WTC11 (cell line): ENCODE measurements around the gene CARD14. TPM values are rescaled to one million over a fixed set of nuclear protein-coding genes. Genes with fewer than 3 reads are reported as not detected.

Experiments
- ATAC-seq: fragments of 200-7000 bp; cut with Tn5 transposase; 2 replicates; pipeline ENCODE4 v1.10.0; 2021; ENCODE audit warnings: mild to moderate bottlenecking, moderate library complexity
- CTCF ChIA-PET: fragments of 300-600 bp; sonication (Branson Sonifier 250); formaldehyde crosslinking; loops from one replicate; lab custom pipeline; 2021; ENCODE audit warnings: antibody characterized with exemption; lab: Charles Lee
- POLR2A ChIA-PET: fragments of 350-600 bp; sonication (Branson Sonifier 250); formaldehyde crosslinking; loops from one replicate; lab custom pipeline; 2021; ENCODE audit warnings: antibody characterized with exemption; lab: Charles Lee
- DNase-seq: peaks from one replicate; pipeline ENCODE4 v3.0.0; 2021; ENCODE audit warnings: low spot score
- H3K27ac Mint-ChIP-seq: 2 replicates; pipeline ENCODE4 v1.8.0; 2021; ENCODE audit warnings: mixed read lengths
- H3K27me3 Mint-ChIP-seq: 2 replicates; pipeline ENCODE4 v1.8.0; 2021; ENCODE audit warnings: low read depth, mild to moderate bottlenecking, moderate library complexity, mixed read lengths
- H3K36me3 Mint-ChIP-seq: 2 replicates; pipeline ENCODE4 v1.8.0; 2021; ENCODE audit warnings: mixed read lengths
- H3K4me1 Mint-ChIP-seq: 2 replicates; pipeline ENCODE4 v1.8.0; 2022; ENCODE audit warnings: mixed read lengths
- H3K4me3 Mint-ChIP-seq: 2 replicates; pipeline ENCODE4 v1.8.0; 2021; ENCODE audit warnings: mild to moderate bottlenecking, moderate library complexity, mixed read lengths
- H3K9me3 Mint-ChIP-seq: 2 replicates; pipeline ENCODE4 v1.8.0; 2021; ENCODE audit warnings: mixed read lengths
- ATF2 ChIP-seq: sonication (generic); formaldehyde crosslinking; IDR thresholded peaks from 2 replicates; pipeline ENCODE4 v1.8.1; 2022; ENCODE audit warnings: low read depth, missing genetic modification reagents, borderline replicate concordance
- CDX4 ChIP-seq: fragments of 250-450 bp; sonication (Bioruptor Pico); IDR thresholded peaks from 2 replicates; pipeline ENCODE4 v1.9.0; 2021; ENCODE audit warnings: moderate library complexity, mild to moderate bottlenecking, inconsistent platforms, borderline replicate concordance
- E2F1 ChIP-seq: sonication (generic); formaldehyde crosslinking; IDR thresholded peaks from 2 replicates; pipeline ENCODE4 v1.8.0; 2022; ENCODE audit warnings: mild to moderate bottlenecking, missing genetic modification reagents
- E2F4 ChIP-seq: sonication (generic); formaldehyde crosslinking; IDR thresholded peaks from 2 replicates; pipeline ENCODE4 v1.8.1; 2022; ENCODE audit warnings: low read depth, mild to moderate bottlenecking, moderate library complexity, missing genetic modification reagents, borderline replicate concordance
- E2F5 ChIP-seq: sonication (generic); formaldehyde crosslinking; IDR thresholded peaks from 2 replicates; pipeline ENCODE4 v1.8.1; 2022; ENCODE audit warnings: mild to moderate bottlenecking, moderate library complexity, missing genetic modification reagents
- GTF2I ChIP-seq: fragments of 250-450 bp; sonication (Bioruptor Pico); conservative IDR thresholded peaks from 2 replicates; pipeline ENCODE4 v1.4.0; 2021; ENCODE audit warnings: mild to moderate bottlenecking
- HMGXB4 ChIP-seq: sonication (generic); formaldehyde crosslinking; IDR thresholded peaks from 2 replicates; pipeline ENCODE4 v1.8.1; 2023; ENCODE audit warnings: mild to moderate bottlenecking, moderate library complexity, missing genetic modification reagents
- NFE2L1 ChIP-seq: sonication (generic); formaldehyde crosslinking; IDR thresholded peaks from 2 replicates; pipeline ENCODE4 v1.8.1; 2023; ENCODE audit warnings: missing genetic modification reagents
- NR1H2 ChIP-seq: sonication (generic); formaldehyde crosslinking; IDR thresholded peaks from 2 replicates; pipeline ENCODE4 v1.9.0; 2021; ENCODE audit warnings: mild to moderate bottlenecking, moderate library complexity, missing genetic modification reagents
- OVOL2 ChIP-seq: fragments of 250-450 bp; sonication (Bioruptor Pico); IDR thresholded peaks from 2 replicates; pipeline ENCODE4 v1.9.0; 2021; ENCODE audit warnings: mild to moderate bottlenecking, borderline replicate concordance
- PREB ChIP-seq: sonication (generic); formaldehyde crosslinking; IDR thresholded peaks from 2 replicates; pipeline ENCODE4 v1.8.1; 2022; ENCODE audit warnings: mild to moderate bottlenecking, missing genetic modification reagents, moderate library complexity, borderline replicate concordance
- PRRX2 ChIP-seq: fragments of 250-450 bp; sonication (Bioruptor Pico); IDR thresholded peaks from 2 replicates; pipeline ENCODE4 v1.8.0; 2021; ENCODE audit warnings: mild to moderate bottlenecking
- SMAD3 ChIP-seq: sonication (generic); formaldehyde crosslinking; IDR thresholded peaks from 2 replicates; pipeline ENCODE4 v1.8.0; 2022; ENCODE audit warnings: missing genetic modification reagents, mild to moderate bottlenecking, borderline replicate concordance
- SOX15 ChIP-seq: fragments of 250-450 bp; sonication (Bioruptor Pico); IDR thresholded peaks from 2 replicates; pipeline ENCODE4 v1.9.0; 2021; ENCODE audit warnings: mild to moderate bottlenecking
- SP1 ChIP-seq: sonication (generic); formaldehyde crosslinking; conservative IDR thresholded peaks from 2 replicates; pipeline ENCODE4 v1.8.1; 2022; ENCODE audit warnings: missing genetic modification reagents
- STAT6 ChIP-seq: sonication (generic); formaldehyde crosslinking; conservative IDR thresholded peaks from 2 replicates; pipeline ENCODE4 v1.8.1; 2023; ENCODE audit warnings: mild to moderate bottlenecking, low read depth, missing genetic modification reagents, moderate library complexity
- TEAD4 ChIP-seq: sonication (generic); formaldehyde crosslinking; IDR thresholded peaks from 2 replicates; pipeline ENCODE4 v1.8.0; 2022; ENCODE audit warnings: mild to moderate bottlenecking, missing genetic modification reagents
- USF1 ChIP-seq: sonication (generic); formaldehyde crosslinking; IDR thresholded peaks from 2 replicates; pipeline ENCODE4 v1.8.0; 2022; ENCODE audit warnings: mild to moderate bottlenecking, missing genetic modification reagents
- ZNF232 ChIP-seq: sonication (generic); formaldehyde crosslinking; IDR thresholded peaks from 2 replicates; pipeline ENCODE4 v1.8.0; 2022; ENCODE audit warnings: mild to moderate bottlenecking, missing genetic modification reagents
- ZNF425 ChIP-seq: fragments of 250-450 bp; sonication (Bioruptor Pico); conservative IDR thresholded peaks from 2 replicates; pipeline ENCODE4 v1.9.0; 2021; ENCODE audit warnings: mild to moderate bottlenecking
- total RNA-seq: library from RNA; stranded (reverse); gene quantifications from 3 replicates; pipeline ENCODE4 v1.2.3, GENCODE V29; 2021

CARD14 gene
- total RNA-seq, 1 experiment from 2014 or later, result 0.83 TPM

- TF ChIP-seq NFE2L1, result no peak
- no peak for TF ChIP-seq E2F1
- TF ChIP-seq HMGXB4 (CRISPR knock-in tag), result no peak
- TF ChIP-seq E2F4, result no peak
- no peak for TF ChIP-seq SOX15 (CRISPR knock-in tag)
- no peak for TF ChIP-seq CDX4 (CRISPR knock-in tag)
Measured at GRCh38 chr17:80233202-80233601, 63.4 kb downstream of the CARD14 start (continued).

- Mint-ChIP-seq H3K36me3 (peaks cover 47% of the 10 kb centered on the region), H3K27me3 (no peaks in the 10 kb centered on the region; the same call in 1 of the 2 replicates), H3K4me1 (no peaks in the 10 kb centered on the region), H3K4me3 (no peak overlapping the region), H3K9me3 (peaks cover 14% of the 10 kb centered on the region), H3K27ac (no peak overlapping the region; the same call in 1 of the 2 replicates)
- ATAC-seq, result peak; percentile 74
- TF ChIP-seq OVOL2 (CRISPR knock-in tag) (no peak), PREB (CRISPR knock-in tag) (no peak), STAT6 (CRISPR knock-in tag) (no peak), TEAD4 (CRISPR knock-in tag) (no peak), NR1H2 (CRISPR knock-in tag) (no peak), ZNF232 (CRISPR knock-in tag) (no peak)
- POLR2A ChIA-PET, result no interaction called here
- no peak for DNase-seq
- CTCF ChIA-PET, result interaction anchor here (0.9 kb wide), 1 partner anchor 124 kb away, joined by 3 read pairs; no protein-coding TSS in a partner anchor
Measured at GRCh38 chr17:80236911-80237310, 67.1 kb downstream of the CARD14 start.

- CTCF ChIA-PET, result no interaction called here
- ATAC-seq (no peak), DNase-seq (no peak)
- H3K27ac Mint-ChIP-seq, result no peak overlapping the region
- no peaks in the 10 kb centered on the region for H3K4me1 Mint-ChIP-seq
- no peak overlapping the region for H3K4me3 Mint-ChIP-seq
- H3K9me3 Mint-ChIP-seq, result peaks cover 9% of the 10 kb centered on the region
- H3K36me3 Mint-ChIP-seq, result peaks cover 47% of the 10 kb centered on the region
- POLR2A ChIA-PET, result no interaction called here
- no peaks in the 10 kb centered on the region; the same call in 1 of the 2 replicates for H3K27me3 Mint-ChIP-seq
- TF ChIP-seq SMAD3 (CRISPR knock-in tag) (no peak), GTF2I (CRISPR knock-in tag) (no peak), USF1 (CRISPR knock-in tag) (no peak), E2F5 (no peak), PRRX2 (CRISPR knock-in tag) (no peak), SP1 (CRISPR knock-in tag) (no peak), ZNF425 (CRISPR knock-in tag) (no peak), ATF2 (CRISPR knock-in tag) (no peak)
Measured at GRCh38 chr17:80237386-80237785, 67.6 kb downstream of the CARD14 start.
